Liver (tissue), 3 donors: Measurements from ENCODE around the gene CD300LD.

Source experiments
- EGR1 ChIP-seq, 2 donors: IDR thresholded peaks; 2 replicates each; pipeline ENCODE4 v1.6.1; 2016 to 2018; ENCODE audit warnings: antibody characterized with exemption in 2 of 2, low read depth in 2 of 2
- GABPA ChIP-seq, 2 donors: IDR thresholded peaks in 1 of 2; conservative IDR thresholded peaks in 1 of 2; 2 replicates each; pipeline ENCODE4 v1.6.1; 2016; ENCODE audit warnings: antibody characterized with exemption in 2 of 2, mild to moderate bottlenecking in 1 of 2, moderate library complexity in 1 of 2
- HNF4A ChIP-seq, 2 donors: conservative IDR thresholded peaks; 2 replicates each; pipeline ENCODE4 v1.6.1; 2016; ENCODE audit warnings: antibody characterized with exemption in 2 of 2, mild to moderate bottlenecking in 2 of 2
- RAD21 ChIP-seq, 2 donors: IDR thresholded peaks; 2 replicates each; pipeline ENCODE4 v1.6.1; 2016; ENCODE audit warnings: antibody characterized with exemption in 2 of 2, mild to moderate bottlenecking in 2 of 2
- RXRA ChIP-seq, 2 donors: IDR thresholded peaks; 2 replicates each; pipeline ENCODE4 v1.6.1; 2017 to 2018; ENCODE audit warnings: antibody characterized with exemption in 2 of 2, mild to moderate bottlenecking in 1 of 2
- SP1 ChIP-seq: IDR thresholded peaks from 2 replicates; pipeline ENCODE4 v1.6.1; 2018; ENCODE audit warnings: antibody characterized with exemption, mild to moderate bottlenecking
- YY1 ChIP-seq: IDR thresholded peaks from 2 replicates; pipeline ENCODE4 v1.6.1; 2016; ENCODE audit warnings: antibody characterized with exemption, mild to moderate bottlenecking
- ZBTB33 ChIP-seq: IDR thresholded peaks from 2 replicates; pipeline ENCODE4 v1.6.1; 2016; ENCODE audit warnings: antibody characterized with exemption
- TF ChIP-seq, protein P1 (sequence below): fragments of 150-350 bp; IDR thresholded peaks from 2 replicates; pipeline ENCODE4 v1.5.1; 2017; ENCODE audit warnings: improper control_type of control experiment, low read depth, low read length; ENCODE audit not compliant: missing input control
- TF ChIP-seq, protein P2 (sequence below): IDR thresholded peaks from 2 replicates; pipeline ENCODE4 v1.6.1; 2016; ENCODE audit warnings: antibody characterized with exemption, mild to moderate bottlenecking
- donor health status: healthy.
- donor health status: healthy.

- TF ChIP-seq, protein P1, sequence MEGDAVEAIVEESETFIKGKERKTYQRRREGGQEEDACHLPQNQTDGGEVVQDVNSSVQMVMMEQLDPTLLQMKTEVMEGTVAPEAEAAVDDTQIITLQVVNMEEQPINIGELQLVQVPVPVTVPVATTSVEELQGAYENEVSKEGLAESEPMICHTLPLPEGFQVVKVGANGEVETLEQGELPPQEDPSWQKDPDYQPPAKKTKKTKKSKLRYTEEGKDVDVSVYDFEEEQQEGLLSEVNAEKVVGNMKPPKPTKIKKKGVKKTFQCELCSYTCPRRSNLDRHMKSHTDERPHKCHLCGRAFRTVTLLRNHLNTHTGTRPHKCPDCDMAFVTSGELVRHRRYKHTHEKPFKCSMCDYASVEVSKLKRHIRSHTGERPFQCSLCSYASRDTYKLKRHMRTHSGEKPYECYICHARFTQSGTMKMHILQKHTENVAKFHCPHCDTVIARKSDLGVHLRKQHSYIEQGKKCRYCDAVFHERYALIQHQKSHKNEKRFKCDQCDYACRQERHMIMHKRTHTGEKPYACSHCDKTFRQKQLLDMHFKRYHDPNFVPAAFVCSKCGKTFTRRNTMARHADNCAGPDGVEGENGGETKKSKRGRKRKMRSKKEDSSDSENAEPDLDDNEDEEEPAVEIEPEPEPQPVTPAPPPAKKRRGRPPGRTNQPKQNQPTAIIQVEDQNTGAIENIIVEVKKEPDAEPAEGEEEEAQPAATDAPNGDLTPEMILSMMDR, result no peak
- TF ChIP-seq GABPA (IDR thresholded peaks at IDR 0.05 in 1 of 2, conservative IDR thresholded peaks at IDR 0.05 in 1 of 2) (no peak), EGR1 (IDR thresholded peaks at IDR 0.05; ENCODE audit: low read depth in 2 of 2) (no peak), SP1 (no peak), YY1 (no peak), RXRA (IDR thresholded peaks at IDR 0.05) (no peak), RAD21 (IDR thresholded peaks at IDR 0.05) (no peak), HNF4A (conservative IDR thresholded peaks at IDR 0.05) (no peak), ZBTB33 (no peak)
- TF ChIP-seq, protein P2, sequence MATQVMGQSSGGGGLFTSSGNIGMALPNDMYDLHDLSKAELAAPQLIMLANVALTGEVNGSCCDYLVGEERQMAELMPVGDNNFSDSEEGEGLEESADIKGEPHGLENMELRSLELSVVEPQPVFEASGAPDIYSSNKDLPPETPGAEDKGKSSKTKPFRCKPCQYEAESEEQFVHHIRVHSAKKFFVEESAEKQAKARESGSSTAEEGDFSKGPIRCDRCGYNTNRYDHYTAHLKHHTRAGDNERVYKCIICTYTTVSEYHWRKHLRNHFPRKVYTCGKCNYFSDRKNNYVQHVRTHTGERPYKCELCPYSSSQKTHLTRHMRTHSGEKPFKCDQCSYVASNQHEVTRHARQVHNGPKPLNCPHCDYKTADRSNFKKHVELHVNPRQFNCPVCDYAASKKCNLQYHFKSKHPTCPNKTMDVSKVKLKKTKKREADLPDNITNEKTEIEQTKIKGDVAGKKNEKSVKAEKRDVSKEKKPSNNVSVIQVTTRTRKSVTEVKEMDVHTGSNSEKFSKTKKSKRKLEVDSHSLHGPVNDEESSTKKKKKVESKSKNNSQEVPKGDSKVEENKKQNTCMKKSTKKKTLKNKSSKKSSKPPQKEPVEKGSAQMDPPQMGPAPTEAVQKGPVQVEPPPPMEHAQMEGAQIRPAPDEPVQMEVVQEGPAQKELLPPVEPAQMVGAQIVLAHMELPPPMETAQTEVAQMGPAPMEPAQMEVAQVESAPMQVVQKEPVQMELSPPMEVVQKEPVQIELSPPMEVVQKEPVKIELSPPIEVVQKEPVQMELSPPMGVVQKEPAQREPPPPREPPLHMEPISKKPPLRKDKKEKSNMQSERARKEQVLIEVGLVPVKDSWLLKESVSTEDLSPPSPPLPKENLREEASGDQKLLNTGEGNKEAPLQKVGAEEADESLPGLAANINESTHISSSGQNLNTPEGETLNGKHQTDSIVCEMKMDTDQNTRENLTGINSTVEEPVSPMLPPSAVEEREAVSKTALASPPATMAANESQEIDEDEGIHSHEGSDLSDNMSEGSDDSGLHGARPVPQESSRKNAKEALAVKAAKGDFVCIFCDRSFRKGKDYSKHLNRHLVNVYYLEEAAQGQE, result no peak
These were observed 61.3 kb downstream of the CD300LD start for GRCh38 chr17:74530831-74531150.
